Mucosa of descending colon (tissue), 3 donors: ENCODE measurements around the gene MFGE8. TPM values are rescaled to one million over a fixed set of nuclear protein-coding genes. Genes with fewer than 3 reads are reported as not detected.
A peak's percentile ranks its signal among the peaks of the same experiment; 100 is the strongest.

Experiments used
- ATAC-seq: fragments of 200-7000 bp; cut with Tn5 transposase; one replicate; pipeline ENCODE4 v1.9.1; 2020; ENCODE audit warnings: mild to moderate bottlenecking, moderate library complexity
- DNase-seq, 3 donors: peaks; one replicate each; pipeline ENCODE4 v3.0.0-alpha.2; 2020
- H3K36me3 ChIP-seq: fragments of 200-600 bp; one replicate; pipeline ENCODE4 v1.8.0; 2021; ENCODE audit warnings: low read depth, mild to moderate bottlenecking
- H3K4me1 ChIP-seq: fragments of 200-600 bp; one replicate; pipeline ENCODE4 v1.8.0; 2021; ENCODE audit warnings: low read depth, mild to moderate bottlenecking
- H3K4me3 ChIP-seq: fragments of 200-600 bp; one replicate; pipeline ENCODE4 v1.8.0; 2021; ENCODE audit warnings: mild to moderate bottlenecking
- H3K9me3 ChIP-seq: fragments of 200-600 bp; one replicate; pipeline ENCODE4 v1.8.0; 2021; ENCODE audit warnings: mild to moderate bottlenecking
- CTCF ChIP-seq: fragments of 200-600 bp; IDR thresholded peaks from one replicate; pipeline ENCODE4 v1.8.0; 2022; ENCODE audit warnings: antibody characterized with exemption, mild to moderate bottlenecking
- intact Hi-C, 2 donors: fragments of 100-400 bp; cut with DNase I in 1 of 2; cut with micrococcal nuclease in 1 of 2; formaldehyde crosslinking; loops; one replicate each; pipeline versions ENCODE4 v1.11.0 to v1.11.1; 2022; cut with DNase I, micrococcal nuclease
- long read RNA-seq, 2 donors: library from polyadenylated mRNA; unstranded; transcript quantifications; one replicate each; pipeline ENCODE4 v2.0.0, GENCODE V29; 2019 to 2021
- total RNA-seq, 3 donors: library from RNA; stranded (reverse); fragmentation: NEBNext Ultra II Directional in 2 of 3; extraction: Animal tissue kit (Norgen Biotek cat#: 25700) in 2 of 3; gene quantifications; one replicate each; pipeline versions ENCODE4 v1.2.1 to v1.2.4, GENCODE V29; 2021 to 2023
- donor health status: DM: no; HTN: no; CAD: no; lungs with moderate emphysema.
- donor health status: DM: no; HTN: no; CAD: no.
- donor health status: DM: no; HTN: yes; CAD: no.

MFGE8 gene, protein sequence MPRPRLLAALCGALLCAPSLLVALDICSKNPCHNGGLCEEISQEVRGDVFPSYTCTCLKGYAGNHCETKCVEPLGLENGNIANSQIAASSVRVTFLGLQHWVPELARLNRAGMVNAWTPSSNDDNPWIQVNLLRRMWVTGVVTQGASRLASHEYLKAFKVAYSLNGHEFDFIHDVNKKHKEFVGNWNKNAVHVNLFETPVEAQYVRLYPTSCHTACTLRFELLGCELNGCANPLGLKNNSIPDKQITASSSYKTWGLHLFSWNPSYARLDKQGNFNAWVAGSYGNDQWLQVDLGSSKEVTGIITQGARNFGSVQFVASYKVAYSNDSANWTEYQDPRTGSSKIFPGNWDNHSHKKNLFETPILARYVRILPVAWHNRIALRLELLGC
- 100 to 1,000 TPM in 1 of 3 donors, 10 to 100 TPM in 2; 24.2 to 102 (median 66.7) TPM for total RNA-seq
- long read RNA-seq, donor 1, transcript MFGE8-201 (8 exons, 1,937 nt): major isoform, 21 of 32 reads
- long read RNA-seq, donor 1, partial matches to known transcripts: 2 of 32 reads
- long read RNA-seq, donor 1, other reads (novel, unspliced or antisense): 8 of 32 reads
- long read RNA-seq, donor 2, partial matches to known transcripts: 1 of 5 reads
- long read RNA-seq, donor 2, other reads (novel, unspliced or antisense): 2 of 5 reads

GRCh38 chr15:88913017-88913849 is at the start of gene MFGE8:
MFGE8 (minus strand) TSS chr15:88913379; CDS start chr15:88913319, 60 bp downstream.
- Histone ChIP-seq H3K9me3 (no peaks in the 10 kb centered on the region), H3K36me3 (no peaks in the 10 kb centered on the region), H3K4me1 (no peaks in the 10 kb centered on the region), H3K4me3 (peak within 1 kb of the TSS; percentile 27)
- no peak for TF ChIP-seq CTCF
- intact Hi-C loops: no loop called here
- DNase-seq: peak; percentile 68 to 76 (median 76)
- ATAC-seq: peak; percentile 82

DNA sequence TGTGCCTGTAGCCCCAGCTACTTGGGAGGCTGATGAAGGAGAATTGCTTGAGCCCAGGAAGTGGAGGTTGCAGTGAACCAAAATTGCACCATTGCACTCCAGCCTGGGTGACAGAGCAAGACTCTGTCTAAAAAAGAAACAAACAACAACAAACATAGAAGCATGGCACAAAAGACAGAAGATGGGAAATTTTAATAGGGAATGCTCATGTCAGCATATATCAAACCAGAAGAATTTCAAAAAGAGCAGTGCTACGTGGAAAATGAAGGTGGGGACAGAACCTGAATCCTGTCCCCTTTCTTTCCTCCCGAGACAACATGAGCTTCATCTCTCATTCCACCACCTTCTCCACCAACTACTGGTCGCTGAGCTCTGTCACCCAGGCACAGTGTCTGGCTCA is 46.3 kb upstream of the MFGE8 start:
- no peak for TF ChIP-seq CTCF
- H3K4me3 ChIP-seq: no peak overlapping the region
- ATAC-seq: no peak
- DNase-seq: no peak
- H3K9me3 ChIP-seq: peaks cover 3% of the 10 kb centered on the region
- no peaks in the 10 kb centered on the region for H3K36me3 ChIP-seq
- no peaks in the 10 kb centered on the region for H3K4me1 ChIP-seq
- intact Hi-C loops: no loop called here

- ATAC-seq (no peak), DNase-seq (no peak)
- Histone ChIP-seq H3K4me1 (no peaks in the 10 kb centered on the region), H3K4me3 (no peak overlapping the region), H3K9me3 (no peaks in the 10 kb centered on the region), H3K36me3 (no peaks in the 10 kb centered on the region)
- TF ChIP-seq CTCF: no peak
- intact Hi-C loops: no loop called here
These were observed 43.7 kb upstream of the MFGE8 start for GRCh38 chr15:88956906-88957305.

GRCh38 chr15:88956263-88956662 is 43.1 kb upstream of the MFGE8 start:
- H3K36me3 ChIP-seq: no peaks in the 10 kb centered on the region
- intact Hi-C loops: no loop called here
- no peaks in the 10 kb centered on the region for H3K9me3 ChIP-seq
- no peaks in the 10 kb centered on the region for H3K4me1 ChIP-seq
- DNase-seq (no peak), ATAC-seq (no peak)
- H3K4me3 ChIP-seq: no peak overlapping the region
- no peak for TF ChIP-seq CTCF

DNA sequence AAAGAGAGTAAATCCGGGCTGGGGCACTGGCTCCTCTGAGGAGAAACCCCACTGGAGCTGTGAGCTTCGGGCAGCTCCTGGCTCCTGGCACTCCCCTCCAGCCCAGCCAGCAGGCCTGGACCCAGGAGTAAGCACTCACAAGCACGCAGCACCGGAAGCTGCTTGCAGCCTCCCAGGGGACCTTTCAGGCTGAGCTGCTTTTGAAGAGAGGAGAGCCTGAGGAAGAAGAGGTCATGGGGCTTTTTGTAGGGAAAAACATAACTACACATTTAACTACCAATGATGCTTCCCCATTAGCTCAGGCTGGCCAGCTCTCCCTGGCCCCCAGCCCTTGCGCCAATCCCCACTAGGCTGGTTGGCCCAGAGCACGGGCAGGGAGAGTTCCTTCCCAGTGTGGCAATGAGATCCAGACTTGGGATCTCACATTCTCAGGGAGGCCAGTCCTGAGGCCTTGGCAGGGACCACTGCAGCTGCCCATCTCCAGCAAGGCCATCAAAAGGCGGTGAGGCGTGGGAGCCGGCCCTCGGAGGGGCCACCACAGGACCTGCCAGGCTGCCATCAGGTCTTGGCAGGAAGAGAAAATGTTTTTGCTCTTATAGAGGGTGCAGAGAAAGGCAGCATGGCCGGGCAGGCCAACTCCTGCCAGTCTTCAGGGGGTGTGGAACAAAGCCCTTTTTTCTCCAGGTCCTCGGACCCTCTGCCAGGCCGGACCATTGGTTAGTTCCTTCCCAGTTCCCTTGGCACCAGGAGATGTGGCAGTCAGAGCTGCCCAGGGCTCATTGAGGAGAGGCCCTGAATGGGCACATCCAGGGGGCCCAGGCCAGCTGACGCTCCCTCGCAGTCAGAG is 41.5 kb upstream of the MFGE8 start:
- intact Hi-C loops: no loop called here
- Histone ChIP-seq H3K4me3 (no peak overlapping the region), H3K9me3 (no peaks in the 10 kb centered on the region), H3K4me1 (no peaks in the 10 kb centered on the region), H3K36me3 (no peaks in the 10 kb centered on the region)
- DNase-seq (no peak), ATAC-seq (no peak)
- TF ChIP-seq CTCF: no peak
